Thyroid gland (tissue), 4 donors: Measurements from ENCODE around the gene GPC5.

Experiments used
- POLR2A ChIP-seq, 2 donors: fragments of 450-650 bp; IDR thresholded peaks; one replicate each; pipeline ENCODE4 v1.6.1; 2017; ENCODE audit warnings: antibody characterized with exemption in 2 of 2, mild to moderate bottlenecking in 2 of 2, moderate library complexity in 1 of 2
- TF ChIP-seq, protein P1 (sequence below), 6 experiments: fragments of 200-600 bp in 3 of 6; fragments of 450-650 bp in 3 of 6; sonication (generic) in 3 of 6; IDR thresholded peaks; one replicate each; pipeline ENCODE4 v1.5.1; 2016 to 2019; ENCODE audit warnings: antibody characterized with exemption in 6 of 6, mild to moderate bottlenecking in 2 of 6, inconsistent platforms in 1 of 6, moderate library complexity in 1 of 6

DNA sequence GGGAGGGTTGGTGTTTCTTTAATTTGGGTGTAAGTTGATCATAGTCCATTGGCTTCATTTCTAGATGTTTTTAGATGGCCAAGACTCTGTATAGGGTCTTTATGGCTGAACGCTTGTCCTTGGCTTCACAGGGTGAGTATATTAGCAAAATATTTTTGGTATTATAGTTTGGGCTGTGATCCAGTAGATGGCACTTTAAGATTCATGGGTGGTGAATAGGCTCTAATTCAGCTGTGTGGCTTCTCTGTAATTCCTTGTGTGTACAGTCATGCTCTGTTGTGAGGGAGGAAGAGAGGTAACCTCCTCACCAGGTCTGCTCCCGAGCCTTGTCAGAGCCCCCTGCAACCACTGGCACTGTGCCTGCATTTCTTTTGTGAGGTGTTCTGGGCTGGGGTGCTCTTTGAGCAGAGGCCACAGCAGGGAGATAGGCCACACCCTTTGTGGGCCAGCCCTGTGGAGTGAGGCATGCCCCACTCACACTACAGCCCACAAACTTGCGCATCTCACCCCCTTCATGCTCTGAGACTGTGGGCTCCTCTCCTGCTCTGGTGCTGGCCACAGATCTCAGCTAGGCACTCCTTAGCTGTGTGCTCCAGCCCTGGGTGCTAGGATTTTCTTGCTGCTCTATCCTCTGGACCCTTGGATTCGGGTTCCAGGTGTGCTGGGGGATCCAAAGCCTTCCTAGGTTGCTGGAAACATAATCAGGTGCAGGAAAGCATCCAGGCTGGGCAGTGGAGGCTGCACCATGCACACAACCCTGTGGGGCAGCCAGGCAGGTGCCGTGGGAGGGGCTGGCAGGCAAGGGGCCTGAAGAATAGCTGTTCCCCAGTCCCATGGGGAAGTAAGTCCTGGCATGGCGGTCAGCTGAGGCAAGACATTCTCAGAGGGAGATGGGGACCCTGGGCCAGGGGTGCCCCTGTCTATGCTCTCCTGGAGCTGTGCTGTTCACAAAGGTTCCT, 193.9 kb downstream of the GPC5 start:
- TF ChIP-seq, protein P1, sequence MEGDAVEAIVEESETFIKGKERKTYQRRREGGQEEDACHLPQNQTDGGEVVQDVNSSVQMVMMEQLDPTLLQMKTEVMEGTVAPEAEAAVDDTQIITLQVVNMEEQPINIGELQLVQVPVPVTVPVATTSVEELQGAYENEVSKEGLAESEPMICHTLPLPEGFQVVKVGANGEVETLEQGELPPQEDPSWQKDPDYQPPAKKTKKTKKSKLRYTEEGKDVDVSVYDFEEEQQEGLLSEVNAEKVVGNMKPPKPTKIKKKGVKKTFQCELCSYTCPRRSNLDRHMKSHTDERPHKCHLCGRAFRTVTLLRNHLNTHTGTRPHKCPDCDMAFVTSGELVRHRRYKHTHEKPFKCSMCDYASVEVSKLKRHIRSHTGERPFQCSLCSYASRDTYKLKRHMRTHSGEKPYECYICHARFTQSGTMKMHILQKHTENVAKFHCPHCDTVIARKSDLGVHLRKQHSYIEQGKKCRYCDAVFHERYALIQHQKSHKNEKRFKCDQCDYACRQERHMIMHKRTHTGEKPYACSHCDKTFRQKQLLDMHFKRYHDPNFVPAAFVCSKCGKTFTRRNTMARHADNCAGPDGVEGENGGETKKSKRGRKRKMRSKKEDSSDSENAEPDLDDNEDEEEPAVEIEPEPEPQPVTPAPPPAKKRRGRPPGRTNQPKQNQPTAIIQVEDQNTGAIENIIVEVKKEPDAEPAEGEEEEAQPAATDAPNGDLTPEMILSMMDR (IDR thresholded peaks at IDR 0.05): no peak
- TF ChIP-seq POLR2A (IDR thresholded peaks at IDR 0.05): no peak
